GM18508 (cell line): ENCODE measurements around the gene PRKCI.
"Not testable (repeated sequence)": the region's sequence is repeated elsewhere in the genome, so short reads cannot be mapped to it uniquely, and the experiment has no call there.

Experiments used
- ATAC-seq: cut with Tn5 transposase; IDR thresholded peaks from one replicate; pipeline ENCODE4 v1.9.1; 2021; ENCODE audit warnings: moderate number of reproducible peaks; ENCODE audit not compliant: insufficient read depth, unreplicated experiment

PRKCI gene

GRCh38 chr3:170331143-170331542, 108.9 kb downstream of the PRKCI start:
- ATAC-seq, result peak; percentile 75

DNA sequence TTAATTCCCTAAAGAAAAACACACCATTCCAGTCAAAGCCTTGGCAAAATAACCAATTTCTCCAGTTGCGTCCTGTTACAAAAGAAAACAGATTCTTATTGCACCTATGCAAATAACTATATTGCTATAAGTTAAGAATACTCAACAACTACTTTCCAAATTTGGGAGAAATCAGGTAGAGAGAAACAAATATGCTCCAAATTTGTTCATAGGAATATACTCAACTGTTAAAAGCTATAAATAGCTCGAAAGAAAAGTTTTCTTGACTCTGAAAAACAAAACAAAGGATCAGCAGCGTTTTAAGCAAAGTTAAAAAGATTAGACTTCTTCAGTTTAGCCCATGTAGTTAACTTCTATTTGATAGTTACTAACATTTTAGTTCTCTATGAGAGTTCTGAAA, 115.2 kb downstream of the PRKCI start:
- no peak for ATAC-seq

DNA sequence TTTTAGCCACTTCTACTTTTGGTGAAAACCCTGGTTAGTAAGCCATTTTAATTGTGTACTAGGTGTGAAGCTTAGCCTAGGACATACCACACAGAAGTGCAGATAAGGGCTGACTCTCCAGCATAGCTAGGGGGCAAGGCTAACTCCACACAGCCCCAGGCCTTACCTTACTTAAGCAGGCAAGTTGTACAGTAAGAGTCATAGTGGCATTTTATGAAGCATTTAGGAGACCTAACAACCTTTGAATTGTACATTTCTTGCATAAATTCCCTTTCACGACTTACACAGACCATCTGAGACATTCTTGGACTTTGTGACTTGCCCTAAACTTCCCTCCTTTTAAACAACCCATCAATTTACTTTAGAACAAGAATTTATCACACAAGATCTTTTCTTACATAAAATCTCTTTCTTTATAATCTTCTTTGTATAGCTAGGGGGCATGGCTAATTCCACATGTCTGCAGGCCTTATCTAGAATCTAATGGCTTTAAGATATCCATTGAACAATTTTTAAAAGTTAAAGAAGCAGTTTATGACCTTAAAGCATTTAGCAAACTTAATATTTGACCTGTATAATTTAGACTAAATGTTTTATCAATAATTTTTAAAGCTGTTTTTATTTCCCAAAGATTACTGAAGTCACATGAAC, 116.6 kb downstream of the PRKCI start:
- ATAC-seq, result no peak

GRCh38 chr3:170342273-170342672, 120.0 kb downstream of the PRKCI start:
- not testable (repeated sequence) for ATAC-seq

- ATAC-seq, result not testable (repeated sequence)
These were observed 121.6 kb downstream of the PRKCI start for GRCh38 chr3:170343859-170344258.

- ATAC-seq, result no peak
These were observed 122.7 kb downstream of the PRKCI start for GRCh38 chr3:170344971-170345370.

GRCh38 chr3:170346481-170347392, 124.5 kb downstream of the PRKCI start:
- ATAC-seq, result no peak

GRCh38 chr3:170350515-170351413, 128.5 kb downstream of the PRKCI start:
- ATAC-seq, result peak; percentile 32

GRCh38 chr3:170352936-170353335, 130.7 kb downstream of the PRKCI start:
- ATAC-seq, result peak; percentile 32

DNA sequence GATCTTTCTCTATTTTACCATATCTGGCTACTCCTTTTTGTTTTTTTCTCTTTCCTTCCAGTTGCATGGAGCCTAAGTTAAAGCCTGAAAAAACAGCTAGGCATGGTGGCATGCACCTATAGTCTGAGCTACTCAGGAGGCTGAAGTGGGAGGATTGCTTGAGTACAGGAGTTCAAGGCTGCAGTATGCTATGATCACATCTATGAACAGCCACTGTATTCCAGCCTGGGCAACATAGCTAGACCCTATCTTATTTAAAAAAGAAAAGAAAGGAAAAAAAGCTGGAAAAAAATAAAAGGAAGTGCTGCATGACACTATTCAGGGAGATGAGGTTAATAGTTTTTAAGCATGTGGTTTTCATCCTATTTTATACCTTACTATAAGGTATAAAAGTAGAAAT, 131.3 kb downstream of the PRKCI start:
- no peak for ATAC-seq

DNA sequence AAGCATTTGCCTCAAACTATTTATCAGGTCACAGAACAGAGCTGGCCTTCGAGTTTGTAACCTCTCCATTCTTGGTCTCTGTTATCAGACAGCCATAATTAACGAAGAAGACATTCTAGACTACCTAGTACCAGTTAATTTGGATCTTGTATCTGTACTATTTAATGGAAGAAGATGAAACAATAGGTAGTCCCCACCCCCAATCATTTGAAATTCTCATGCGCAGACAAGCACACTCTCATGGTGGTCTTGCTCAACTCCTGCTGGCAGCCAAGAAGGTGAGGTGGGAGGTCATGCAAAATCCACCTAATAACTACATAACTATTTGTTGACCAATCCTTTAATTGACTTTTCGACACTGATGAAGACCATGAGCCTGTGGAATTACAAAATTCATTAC, 132.5 kb downstream of the PRKCI start:
- ATAC-seq, result no peak
